Keratinocyte (primary cell): ENCODE data around the gene MFSD6. TPM values are rescaled to one million over a fixed set of nuclear protein-coding genes. Genes with fewer than 3 reads are reported as not detected.

Experiments
- DNase-seq: peaks from one replicate; pipeline ENCODE4 v3.0.0-alpha.2; 2011; ENCODE audit warnings: low read depth, missing footprints, low spot score
- FAIRE-seq: peaks from 2 replicates; lab custom pipeline; 2011; peaks lifted over from hg19 to GRCh38; lab: Jason Lieb, UNC
- H2AFZ ChIP-seq: 2 replicates; pipeline ENCODE4 v1.6.0; 2012; ENCODE audit warnings: low read length, control low read depth, inconsistent platforms; ENCODE audit not compliant: control insufficient read depth
- H3K27ac ChIP-seq: 2 replicates; pipeline ENCODE4 v1.5.1; 2011; ENCODE audit warnings: low read length; ENCODE audit not compliant: control insufficient read depth, insufficient read depth
- H3K27me3 ChIP-seq: 3 replicates; pipeline ENCODE4 v1.6.0; 2011; ENCODE audit warnings: low read length; ENCODE audit not compliant: control insufficient read depth, insufficient read depth; ENCODE audit errors: extremely low read depth
- H3K36me3 ChIP-seq, 2 experiments: 2 replicates in 1 of 2; 3 replicates in 1 of 2; pipeline ENCODE4 v1.5.1; 2011; ENCODE audit warnings: low read length in 2 of 2, mild to moderate bottlenecking in 1 of 2; ENCODE audit not compliant: control insufficient read depth in 2 of 2, insufficient read depth in 2 of 2; ENCODE audit errors: extremely low read depth in 1 of 2
- H3K4me1 ChIP-seq: 3 replicates; pipeline ENCODE4 v1.5.1; 2011; ENCODE audit warnings: low read length; ENCODE audit not compliant: control insufficient read depth, insufficient read depth; ENCODE audit errors: extremely low read depth
- H3K4me2 ChIP-seq: 3 replicates; pipeline ENCODE4 v1.6.0; 2011; ENCODE audit warnings: low read depth, low read length; ENCODE audit not compliant: control insufficient read depth, insufficient read depth; ENCODE audit errors: extremely low read depth
- H3K4me3 ChIP-seq, 3 experiments: fragments of 200-600 bp in 1 of 3; sonication (generic) in 1 of 3; 2 replicates in 2 of 3; 3 replicates in 1 of 3; pipeline ENCODE4 v1.5.1; 2011 to 2016; ENCODE audit warnings: low read length in 3 of 3, mild to moderate bottlenecking in 3 of 3, control low read depth in 2 of 3, inconsistent platforms in 1 of 3, low read depth in 1 of 3, mixed read lengths in 1 of 3, mixed run types in 1 of 3, moderate library complexity in 1 of 3; ENCODE audit not compliant: control insufficient read depth in 2 of 3, insufficient read depth in 2 of 3; ENCODE audit errors: extremely low read depth in 1 of 3
- H3K79me2 ChIP-seq: 2 replicates; pipeline ENCODE4 v1.6.0; 2012; ENCODE audit warnings: low read length; ENCODE audit not compliant: control insufficient read depth, insufficient read depth
- H3K9ac ChIP-seq: 3 replicates; pipeline ENCODE4 v1.6.0; 2011; ENCODE audit warnings: low read length; ENCODE audit not compliant: control insufficient read depth, insufficient read depth; ENCODE audit errors: extremely low read depth
- H3K9me1 ChIP-seq: 3 replicates; pipeline ENCODE4 v1.6.0; 2011; ENCODE audit warnings: low read length; ENCODE audit not compliant: control insufficient read depth, insufficient read depth; ENCODE audit errors: extremely low read depth
- H3K9me3 ChIP-seq: 2 replicates; pipeline ENCODE4 v1.5.1; 2012; ENCODE audit warnings: low read depth, low read length; ENCODE audit not compliant: control insufficient read depth
- H4K20me1 ChIP-seq: 3 replicates; pipeline ENCODE4 v1.6.0; 2011; ENCODE audit warnings: low read length; ENCODE audit not compliant: control insufficient read depth, insufficient read depth; ENCODE audit errors: extremely low read depth
- CTCF ChIP-seq, 3 experiments: IDR thresholded peaks in 1 of 3; conservative IDR thresholded peaks in 1 of 3; optimal IDR thresholded peaks in 1 of 3; 2 replicates in 2 of 3; 3 replicates in 1 of 3; pipeline versions ENCODE3 to v1.5.1; 2011; ENCODE audit warnings: low read length in 3 of 3, mild to moderate bottlenecking in 3 of 3, moderate library complexity in 2 of 3, control low read depth in 1 of 3, inconsistent platforms in 1 of 3; ENCODE audit not compliant: insufficient read depth in 2 of 3; ENCODE audit errors: extremely low read depth in 1 of 3
- EZH2 ChIP-seq: IDR thresholded peaks from one replicate; pipeline ENCODE4 v1.6.1; 2012; ENCODE audit warnings: inconsistent platforms, mild to moderate bottlenecking, low read length, moderate library complexity
- dilution Hi-C: fragments of 300-500 bp; cut with MboI; formaldehyde crosslinking; loops from one replicate; pipeline ENCODE4 v1.7.0; 2020; ENCODE audit warnings: low sequenced_read_pairs; ENCODE audit not compliant: extremely low pct_ligation_motif_present
- polyA plus RNA-seq, 5 experiments: library from polyadenylated mRNA; depleted of rRNA in 3 of 5; stranded (reverse) in 3 of 5; stranded (forward) in 1 of 5; unstranded in 1 of 5; fragments of >200 nt; gene quantifications; 1 replicate in 1 of 5; 2 replicates in 3 of 5; 3 replicates in 1 of 5; pipeline versions ENCODE4 v1.2.1 to v1.2.3, GENCODE V29; 2011 to 2012; ENCODE audit warnings: missing spikeins in 2 of 5, low read depth in 1 of 5, low replicate concordance in 1 of 5

Gene MFSD6
- polyA plus RNA-seq, 1 donor (not counting 4 experiments of a cell fraction or from before 2014, with no cell fraction given): 11.0 TPM

- Histone ChIP-seq H3K9ac (no peak overlapping the region), H4K20me1 (no peaks in the 10 kb centered on the region), H3K4me2 (no peak overlapping the region), H3K9me1 (no peaks in the 10 kb centered on the region), H3K9me3 (no peaks in the 10 kb centered on the region), H3K79me2 (no peaks in the 10 kb centered on the region), H2AFZ (no peak overlapping the region), H3K4me3 (no peak overlapping the region), H3K36me3 (peaks cover 0 to 8% of the 10 kb centered on the region in 2 experiments), H3K27me3 (no peaks in the 10 kb centered on the region), H3K27ac (no peak overlapping the region), H3K4me1 (no peaks in the 10 kb centered on the region)
- DNase-seq: no peak
- no peak for FAIRE-seq
- dilution Hi-C loops: no loop called here
- TF ChIP-seq EZH2: no peak
- no peak for TF ChIP-seq CTCF (optimal IDR thresholded peaks at IDR 0.05 in 1 of 3, IDR thresholded peaks at IDR 0.05 in 1 of 3, conservative IDR thresholded peaks at IDR 0.05 in 1 of 3; ENCODE audit: extremely low read depth in 1 of 3, insufficient read depth in 2 of 3, low read length in 3 of 3)
These were observed 27.0 kb downstream of the MFSD6 start for GRCh38 chr2:190435031-190435670.

- Histone ChIP-seq H3K9me3 (no peaks in the 10 kb centered on the region), H3K4me2 (no peak overlapping the region), H3K27ac (no peak overlapping the region), H3K4me3 (no peak overlapping the region), H2AFZ (no peak overlapping the region), H3K4me1 (no peaks in the 10 kb centered on the region), H3K27me3 (no peaks in the 10 kb centered on the region), H3K36me3 (peaks cover 0 to 8% of the 10 kb centered on the region in 2 experiments), H4K20me1 (no peaks in the 10 kb centered on the region), H3K9me1 (no peaks in the 10 kb centered on the region), H3K9ac (no peak overlapping the region), H3K79me2 (no peaks in the 10 kb centered on the region)
- dilution Hi-C loops: no loop called here
- FAIRE-seq (no peak), DNase-seq (no peak)
- TF ChIP-seq EZH2 (no peak), CTCF (optimal IDR thresholded peaks at IDR 0.05 in 1 of 3, IDR thresholded peaks at IDR 0.05 in 1 of 3, conservative IDR thresholded peaks at IDR 0.05 in 1 of 3; ENCODE audit: extremely low read depth in 1 of 3, insufficient read depth in 2 of 3, low read length in 3 of 3) (no peak)
These were observed 28.4 kb downstream of the MFSD6 start for GRCh38 chr2:190436557-190436956.
